Thoracic aorta (tissue), 2 donors: ENCODE data around the gene SSTR5. TPM values are rescaled to one million over a fixed set of nuclear protein-coding genes. Genes with fewer than 3 reads are reported as not detected.
"Not testable (repeated sequence)": the region's sequence is repeated elsewhere in the genome, so short reads cannot be mapped to it uniquely, and the experiment has no call there.

Experiments
- ATAC-seq: fragments of 150-250 bp; one replicate; pipeline ENCODE4 v1.8.0; 2017; ENCODE audit warnings: low read depth; ENCODE audit not compliant: insufficient number of reproducible peaks, low FRiP score
- DNase-seq: peaks from one replicate; pipeline ENCODE4 v3.0.0-alpha.2; 2020; ENCODE audit warnings: low spot score
- H3K27ac ChIP-seq, 2 donors: fragments of 200-600 bp; sonication (generic); 1 replicate in 1 of 2; 2 replicates in 1 of 2; pipeline ENCODE4 v1.5.1; 2016; ENCODE audit warnings: mild to moderate bottlenecking in 2 of 2, moderate library complexity in 2 of 2
- H3K27me3 ChIP-seq: fragments of 200-600 bp; sonication (generic); replicated peaks from 2 replicates; pipeline ENCODE4 v1.6.0; 2016; ENCODE audit warnings: mild to moderate bottlenecking; ENCODE audit not compliant: insufficient read depth
- H3K36me3 ChIP-seq: fragments of 200-600 bp; sonication (generic); one replicate; pipeline ENCODE4 v1.5.1; 2016
- H3K4me1 ChIP-seq, 2 donors: fragments of 200-600 bp; sonication (generic); 1 replicate in 1 of 2; 2 replicates in 1 of 2; pipeline versions ENCODE4 v1.5.1 to v1.6.0; 2016; ENCODE audit warnings: low read depth in 2 of 2, mild to moderate bottlenecking in 1 of 2; ENCODE audit not compliant: control insufficient read depth in 1 of 2
- H3K4me3 ChIP-seq: fragments of 200-600 bp; sonication (generic); 2 replicates; pipeline ENCODE4 v1.5.1; 2016; ENCODE audit warnings: mild to moderate bottlenecking
- H3K9me3 ChIP-seq: fragments of 200-600 bp; sonication (generic); 2 replicates; pipeline ENCODE4 v1.5.1; 2016
- total RNA-seq, 2 donors: library from RNA; depleted of rRNA; stranded (reverse); fragments of >200 nt; gene quantifications; one replicate each; pipeline versions ENCODE4 v1.1.0 to v1.2.3, GENCODE V29; 2016
- TF ChIP-seq, protein P1 (sequence below): fragments of 200-600 bp; sonication (generic); IDR thresholded peaks from one replicate; pipeline ENCODE4 v1.5.1; 2019; ENCODE audit warnings: antibody characterized with exemption

Gene SSTR5
- total RNA-seq, 2 donors from 2014 or later = 3.0 to 3.8 TPM

DNA sequence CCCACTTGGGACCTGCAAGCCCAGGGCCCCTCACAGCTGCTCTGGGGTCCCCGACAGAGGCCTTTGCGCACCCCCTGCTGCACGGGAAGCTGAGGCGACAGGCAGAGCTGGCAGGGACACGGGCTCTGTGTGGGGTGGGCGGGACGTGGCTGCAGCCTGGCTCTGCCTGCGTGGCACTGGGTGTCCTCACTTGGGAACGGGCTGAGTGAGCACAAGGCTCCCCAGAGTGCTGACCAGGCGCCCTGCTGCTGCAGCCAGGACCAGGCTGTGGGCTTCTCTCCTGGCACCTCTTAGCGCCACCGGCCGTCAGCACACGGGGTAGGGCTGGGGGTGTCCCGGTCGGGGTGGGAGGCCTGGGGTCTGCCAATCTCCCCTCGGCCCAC, 16.9 kb downstream of the SSTR5 start:
- Histone ChIP-seq H3K4me1 (peaks cover 14 to 44% of the 10 kb centered on the region in 2 donors), H3K27ac (peak overlapping the region; percentile 61 to 88), H3K36me3 (no peaks in the 10 kb centered on the region), H3K4me3 (peak overlapping the region; percentile 70), H3K27me3 (no peaks in the 10 kb centered on the region), H3K9me3 (peaks cover 10% of the 10 kb centered on the region)
- ATAC-seq = peak; percentile 22
- TF ChIP-seq, protein P1, sequence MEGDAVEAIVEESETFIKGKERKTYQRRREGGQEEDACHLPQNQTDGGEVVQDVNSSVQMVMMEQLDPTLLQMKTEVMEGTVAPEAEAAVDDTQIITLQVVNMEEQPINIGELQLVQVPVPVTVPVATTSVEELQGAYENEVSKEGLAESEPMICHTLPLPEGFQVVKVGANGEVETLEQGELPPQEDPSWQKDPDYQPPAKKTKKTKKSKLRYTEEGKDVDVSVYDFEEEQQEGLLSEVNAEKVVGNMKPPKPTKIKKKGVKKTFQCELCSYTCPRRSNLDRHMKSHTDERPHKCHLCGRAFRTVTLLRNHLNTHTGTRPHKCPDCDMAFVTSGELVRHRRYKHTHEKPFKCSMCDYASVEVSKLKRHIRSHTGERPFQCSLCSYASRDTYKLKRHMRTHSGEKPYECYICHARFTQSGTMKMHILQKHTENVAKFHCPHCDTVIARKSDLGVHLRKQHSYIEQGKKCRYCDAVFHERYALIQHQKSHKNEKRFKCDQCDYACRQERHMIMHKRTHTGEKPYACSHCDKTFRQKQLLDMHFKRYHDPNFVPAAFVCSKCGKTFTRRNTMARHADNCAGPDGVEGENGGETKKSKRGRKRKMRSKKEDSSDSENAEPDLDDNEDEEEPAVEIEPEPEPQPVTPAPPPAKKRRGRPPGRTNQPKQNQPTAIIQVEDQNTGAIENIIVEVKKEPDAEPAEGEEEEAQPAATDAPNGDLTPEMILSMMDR = no peak
- DNase-seq = no peak

GRCh38 chr16:1089822-1090619, 17.5 kb downstream of the SSTR5 start:
- Histone ChIP-seq H3K9me3 (peaks cover 4% of the 10 kb centered on the region), H3K36me3 (no peaks in the 10 kb centered on the region), H3K4me1 (peaks cover 14 to 50% of the 10 kb centered on the region in 2 donors), H3K27ac (peak overlapping the region; percentile 61 to 88), H3K4me3 (peak overlapping the region; percentile 70), H3K27me3 (no peaks in the 10 kb centered on the region)
- ATAC-seq (peak; percentile 52), DNase-seq (peak; percentile 29)
- TF ChIP-seq, protein P1 = peak; percentile 28

- Histone ChIP-seq H3K9me3 (no peaks in the 10 kb centered on the region), H3K4me3 (peak overlapping the region; percentile 70), H3K27me3 (no peaks in the 10 kb centered on the region), H3K27ac (peak overlapping the region; percentile 61 to 88), H3K4me1 (peaks cover 23 to 59% of the 10 kb centered on the region in 2 donors), H3K36me3 (no peaks in the 10 kb centered on the region)
- TF ChIP-seq, protein P1 = no peak
- ATAC-seq = no peak
- DNase-seq = no peak
Measured at GRCh38 chr16:1090620-1091587, 18.4 kb downstream of the SSTR5 start.

GRCh38 chr16:1091992-1092552, 19.5 kb downstream of the SSTR5 start:
- peaks cover 31 to 70% of the 10 kb centered on the region in 2 donors for H3K4me1 ChIP-seq
- TF ChIP-seq, protein P1 = no peak
- ATAC-seq (no peak), DNase-seq (no peak)
- H3K27me3 ChIP-seq = no peaks in the 10 kb centered on the region
- H3K27ac ChIP-seq = peak overlapping the region in 1 of 2 donors; percentile 88
- no peak overlapping the region for H3K4me3 ChIP-seq
- H3K9me3 ChIP-seq = no peaks in the 10 kb centered on the region
- no peaks in the 10 kb centered on the region for H3K36me3 ChIP-seq

- H3K4me1 ChIP-seq = peaks cover 36 to 76% of the 10 kb centered on the region in 2 donors
- H3K27ac ChIP-seq, H3K27me3 ChIP-seq, H3K36me3 ChIP-seq, H3K4me3 ChIP-seq, DNase-seq, ATAC-seq, H3K9me3 ChIP-seq: not testable (repeated sequence)
Measured at GRCh38 chr16:1092685-1093283, 20.2 kb downstream of the SSTR5 start.
